C4-2B (cell line): ENCODE results near the gene GGT6.

ENCODE experiments used
- H3K27ac ChIP-seq: fragments of 450-650 bp; 2 replicates; pipeline ENCODE4 v1.5.1; 2017
- CTCF ChIP-seq: fragments of 450-650 bp; conservative IDR thresholded peaks from 2 replicates; pipeline ENCODE4 v1.5.1; 2017; ENCODE audit warnings: mild to moderate bottlenecking
- ZFX ChIP-seq: fragments of 450-650 bp; IDR thresholded peaks from 2 replicates; pipeline ENCODE4 v1.6.1; 2017

The GGT6 gene

GRCh38 chr17:4577386-4577993, 17.1 kb upstream of the GGT6 start:
- no peak overlapping the region for H3K27ac ChIP-seq

GRCh38 chr17:4576729-4577322, 16.4 kb upstream of the GGT6 start:
- H3K27ac ChIP-seq: no peak overlapping the region
- TF ChIP-seq CTCF (no peak), ZFX (no peak)

More at GRCh38 chr17:4577386-4577993, 17.1 kb upstream of the GGT6 start:
- TF ChIP-seq ZFX: no peak
- no peak for TF ChIP-seq CTCF

- H3K27ac ChIP-seq: no peak overlapping the region
- no peak for TF ChIP-seq CTCF
- no peak for TF ChIP-seq ZFX
Observed at GRCh38 chr17:4576161-4576558, 15.8 kb upstream of the GGT6 start.

GRCh38 chr17:4574448-4575045, 14.2 kb upstream of the GGT6 start:
- TF ChIP-seq ZFX (no peak), CTCF (no peak)
- H3K27ac ChIP-seq: no peak overlapping the region

- TF ChIP-seq CTCF: no peak
- no peak for TF ChIP-seq ZFX
- H3K27ac ChIP-seq: no peak overlapping the region
Observed at GRCh38 chr17:4573669-4574068, 13.3 kb upstream of the GGT6 start.

- no peak for TF ChIP-seq CTCF
- no peak for TF ChIP-seq ZFX
- no peak overlapping the region for H3K27ac ChIP-seq
Observed at GRCh38 chr17:4573115-4573514, 12.7 kb upstream of the GGT6 start.

- no peak overlapping the region for H3K27ac ChIP-seq
- TF ChIP-seq CTCF (no peak), ZFX (no peak)
Observed at GRCh38 chr17:4572131-4572530, 11.8 kb upstream of the GGT6 start.
